Measurements from ENCODE around the gene ZBTB39.
"Not testable (repeated sequence)": the region's sequence is repeated elsewhere in the genome, so short reads cannot be mapped to it uniquely, and the experiment has no call there.

ZBTB39 gene

GRCh38 chr12:56982578-56983236 is 23.6 kb downstream of the ZBTB39 start:
- not testable (repeated sequence) for DNase-seq (ENCODE audit: low read depth in 2 of 2, low spot score in 1 of 2)

DNA sequence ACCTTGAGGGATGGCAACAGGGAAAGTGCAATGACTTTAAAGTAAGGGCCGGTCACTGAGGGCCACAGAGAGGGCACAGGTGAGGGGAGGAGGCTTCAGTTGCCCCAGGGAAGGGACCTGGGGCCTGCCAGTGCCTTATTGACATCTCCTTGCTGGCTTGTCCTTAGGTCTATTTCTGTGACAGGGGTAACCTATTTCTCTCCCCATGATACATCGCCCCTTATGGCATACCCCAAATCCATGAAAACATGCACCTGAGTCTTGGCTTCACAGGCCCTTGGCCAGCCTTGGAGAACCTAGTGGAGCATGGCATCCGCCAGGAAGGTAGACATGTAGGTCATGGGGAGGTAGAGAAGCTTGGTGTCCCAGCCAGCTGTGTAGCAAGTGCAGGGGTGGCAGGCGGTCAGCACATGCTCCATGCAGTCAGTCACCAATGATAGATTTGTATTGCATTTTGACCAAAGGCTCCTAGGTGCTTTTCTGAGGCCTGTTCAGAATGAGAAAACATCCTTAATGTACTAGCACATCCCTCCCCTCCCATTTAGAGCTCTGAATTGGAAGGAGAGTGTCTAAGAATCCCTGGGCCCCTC is 25.3 kb downstream of the ZBTB39 start:
- DNase-seq (ENCODE audit: low read depth in 2 of 2, low spot score in 1 of 2) = no peak

DNA sequence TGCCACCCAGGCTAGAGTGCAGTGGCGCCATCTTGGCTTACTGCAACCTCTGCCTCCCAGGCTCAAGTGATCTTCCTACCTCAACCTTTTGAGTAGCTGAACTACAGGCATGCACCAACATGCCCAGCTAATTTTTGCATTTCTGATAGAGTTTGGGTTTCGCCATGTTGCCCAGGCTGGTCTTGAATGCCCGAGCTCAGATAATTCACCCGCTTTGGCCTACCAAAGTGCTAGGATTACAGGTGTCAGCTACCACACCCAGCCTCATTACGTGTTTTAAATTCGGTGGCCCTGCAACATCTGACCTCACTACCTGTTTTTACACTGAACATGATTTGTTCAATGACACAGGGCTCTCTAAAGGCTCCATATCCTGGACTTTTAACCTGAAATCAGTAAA is 26.1 kb downstream of the ZBTB39 start:
- no peak for DNase-seq (ENCODE audit: low read depth in 2 of 2, low spot score in 1 of 2)

DNA sequence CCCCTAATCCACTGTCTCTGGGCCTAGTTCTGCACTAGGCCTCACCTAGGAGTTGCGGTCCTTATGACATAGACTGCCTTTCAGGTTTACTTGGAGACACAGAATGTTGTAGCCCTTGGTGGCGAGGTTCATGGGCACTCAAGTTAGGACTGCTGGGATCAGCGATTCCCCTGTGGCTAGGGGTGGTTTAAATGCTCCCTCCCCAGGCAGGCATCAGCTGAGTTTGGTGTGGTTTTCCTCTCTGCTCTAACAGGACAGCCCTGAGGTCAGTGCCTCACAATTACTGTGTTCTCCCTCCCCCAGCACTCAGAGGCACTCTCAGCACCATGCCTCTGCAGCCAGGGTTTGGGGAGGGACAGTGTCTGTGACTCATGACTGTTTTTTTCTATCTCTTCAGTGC is 26.7 kb downstream of the ZBTB39 start:
- no peak for DNase-seq (ENCODE audit: low read depth in 2 of 2, low spot score in 1 of 2)

DNA sequence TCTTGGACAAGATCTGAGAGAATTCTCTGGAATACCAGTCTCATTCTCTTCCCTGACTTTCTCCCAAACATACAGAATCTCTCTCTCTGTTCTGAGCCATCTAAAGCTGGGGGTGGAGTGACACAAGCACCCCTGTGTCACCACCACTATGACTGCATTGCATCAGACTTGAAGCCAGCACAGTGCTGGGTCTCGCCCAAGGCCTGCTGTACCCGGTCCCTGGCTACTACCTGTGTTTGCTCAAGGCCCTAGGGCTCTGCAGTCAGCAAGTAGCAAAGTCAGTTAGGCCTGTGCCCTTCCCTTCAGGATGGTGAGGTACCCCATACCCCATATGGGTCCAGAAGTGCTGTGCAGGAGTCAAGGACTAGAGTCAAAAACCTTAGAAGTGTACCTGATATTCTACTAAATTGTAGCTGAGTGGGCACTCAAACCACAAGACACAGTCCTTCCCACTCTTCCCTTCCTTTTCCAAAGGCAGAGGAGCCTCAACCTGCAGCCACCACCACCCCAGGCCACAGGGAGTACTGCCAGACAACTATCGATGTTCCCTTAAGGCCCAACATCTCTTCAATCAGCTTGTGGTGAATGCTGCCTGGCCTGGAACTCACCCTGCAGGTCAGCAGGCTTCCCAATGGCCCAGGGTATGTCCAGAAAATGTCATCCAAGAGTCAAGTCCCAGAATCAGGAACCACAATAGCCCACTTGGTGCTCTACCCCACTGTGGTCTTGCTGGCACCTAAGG is 27.8 kb downstream of the ZBTB39 start:
- DNase-seq (ENCODE audit: low read depth in 2 of 2, low spot score in 1 of 2) = no peak

DNA sequence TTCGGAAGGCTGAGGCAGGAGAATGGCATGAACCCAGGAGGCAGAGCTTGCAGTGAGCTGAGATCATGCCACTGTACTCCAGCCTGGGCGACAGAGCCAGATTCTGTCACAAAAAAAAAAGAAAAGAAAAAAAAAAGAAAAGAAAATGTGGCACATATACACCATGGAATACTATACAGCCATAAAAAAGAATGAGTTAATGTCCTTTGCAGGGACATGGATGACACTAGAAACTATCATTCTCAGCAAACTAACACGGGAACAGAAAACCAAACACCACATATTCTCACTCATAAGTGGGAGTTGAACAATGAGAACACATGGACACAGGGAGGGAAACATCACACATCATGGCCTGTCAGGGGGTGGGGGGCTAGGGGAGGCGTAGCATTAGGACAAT is 29.0 kb downstream of the ZBTB39 start:
- DNase-seq (ENCODE audit: low read depth in 2 of 2, low spot score in 1 of 2) = not testable (repeated sequence)

DNA sequence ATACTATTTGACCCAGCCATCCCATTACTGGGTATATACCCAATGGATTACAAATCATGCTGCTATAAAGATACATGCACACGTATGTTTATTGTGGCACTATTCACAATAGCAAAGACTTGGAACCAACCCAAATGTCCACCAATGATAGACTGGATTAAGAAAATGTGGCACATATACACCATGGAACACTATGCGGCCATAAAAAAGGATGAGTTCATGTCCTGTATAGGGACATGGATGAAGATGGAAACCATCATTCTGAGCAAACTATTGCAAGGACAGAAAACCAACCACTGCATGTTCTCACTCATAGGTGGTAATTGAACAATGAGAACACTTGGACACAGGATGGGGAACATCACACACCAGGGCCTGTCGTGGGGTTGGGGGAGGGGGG is 32.1 kb downstream of the ZBTB39 start:
- not testable (repeated sequence) for DNase-seq (ENCODE audit: low read depth in 2 of 2, low spot score in 1 of 2)

DNA sequence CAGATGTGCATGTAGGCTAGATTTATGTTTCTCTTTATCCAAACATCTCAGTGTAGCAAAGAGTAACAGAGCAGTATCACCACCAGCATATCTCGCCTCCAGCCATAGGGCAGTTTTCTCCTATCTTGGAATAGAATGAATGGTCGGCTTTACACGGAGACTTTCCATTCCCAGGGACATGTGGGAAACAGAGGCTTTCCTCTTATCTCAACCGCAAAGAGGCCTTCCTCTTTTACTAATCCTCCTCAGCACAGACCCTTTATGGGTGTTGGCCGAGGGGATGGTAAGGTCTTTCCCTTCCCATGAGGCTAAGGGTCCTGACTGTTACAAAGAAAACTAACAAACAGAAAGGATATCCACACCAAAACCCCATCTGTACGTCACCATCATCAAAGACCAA is 37.4 kb downstream of the ZBTB39 start:
- not testable (repeated sequence) for DNase-seq (ENCODE audit: low read depth in 2 of 2, low spot score in 1 of 2)

GRCh38 chr12:56965997-56966642 is 40.2 kb downstream of the ZBTB39 start:
- not testable (repeated sequence) for DNase-seq (ENCODE audit: low read depth in 2 of 2, low spot score in 1 of 2)

DNA sequence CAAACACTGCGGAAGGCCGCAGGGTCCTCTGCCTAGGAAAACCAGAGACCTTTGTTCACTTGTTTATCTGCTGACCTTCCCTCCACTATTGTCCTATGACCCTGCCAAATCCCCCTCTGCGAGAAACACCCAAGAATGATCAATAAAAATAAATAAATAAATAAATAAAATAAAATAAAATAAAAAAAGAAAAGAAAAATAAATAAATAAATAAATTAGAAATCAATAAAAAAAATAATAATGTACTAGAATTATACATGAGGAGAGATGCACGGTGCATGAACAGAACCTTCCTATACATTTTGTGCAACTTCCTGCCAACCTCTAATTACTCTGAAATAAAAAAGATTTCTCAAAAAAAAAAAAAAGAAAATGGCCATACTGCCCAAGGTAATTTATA is 41.2 kb downstream of the ZBTB39 start:
- not testable (repeated sequence) for DNase-seq (ENCODE audit: low read depth in 2 of 2, low spot score in 1 of 2)

- DNase-seq (ENCODE audit: low read depth in 2 of 2, low spot score in 1 of 2) = not testable (repeated sequence)
These were observed 42.8 kb downstream of the ZBTB39 start for GRCh38 chr12:56963557-56963956.

DNA sequence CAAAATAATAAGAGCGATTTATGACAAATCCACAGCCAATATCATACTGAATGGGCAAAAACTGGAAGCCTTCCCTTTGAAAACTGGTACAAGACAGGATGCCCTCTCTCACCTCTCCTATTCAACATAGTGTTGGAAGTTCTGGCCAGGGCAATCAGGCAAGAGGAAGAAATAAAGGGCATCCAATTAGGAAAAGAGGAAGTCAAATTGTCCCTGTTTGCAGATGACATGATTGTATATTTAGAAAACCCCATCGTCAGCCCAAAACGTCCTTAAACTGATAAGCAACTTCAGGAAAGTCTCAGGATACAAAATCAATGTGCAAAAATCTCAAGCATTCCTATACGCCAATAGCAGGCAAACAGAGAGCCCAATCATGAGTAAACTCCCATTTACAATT is 44.1 kb downstream of the ZBTB39 start:
- DNase-seq (ENCODE audit: low read depth in 2 of 2, low spot score in 1 of 2) = not testable (repeated sequence)

- no peak for DNase-seq (ENCODE audit: low read depth in 2 of 2, low spot score in 1 of 2)
These were observed 47.9 kb downstream of the ZBTB39 start for GRCh38 chr12:56958422-56958821.

GRCh38 chr12:56957229-56958052 is 48.9 kb downstream of the ZBTB39 start, which contains the start of gene RDH16:
RDH16 (minus strand) TSS chr12:56957608; CDS start chr12:56957462, 146 bp downstream.
- DNase-seq (ENCODE audit: low read depth in 2 of 2, low spot score in 1 of 2) = no peak

- DNase-seq (ENCODE audit: low read depth in 2 of 2, low spot score in 1 of 2) = no peak
These were observed 50.6 kb downstream of the ZBTB39 start for GRCh38 chr12:56955631-56956256.

GRCh38 chr12:56954958-56955355 is 51.4 kb downstream of the ZBTB39 start:
- DNase-seq (ENCODE audit: low read depth in 2 of 2, low spot score in 1 of 2) = no peak

- no peak for DNase-seq (ENCODE audit: low read depth in 2 of 2, low spot score in 1 of 2)
These were observed 52.0 kb downstream of the ZBTB39 start for GRCh38 chr12:56954057-56954957.

- no peak for DNase-seq (ENCODE audit: low read depth in 2 of 2, low spot score in 1 of 2)
These were observed 53.0 kb downstream of the ZBTB39 start for GRCh38 chr12:56953314-56953713.

DNA sequence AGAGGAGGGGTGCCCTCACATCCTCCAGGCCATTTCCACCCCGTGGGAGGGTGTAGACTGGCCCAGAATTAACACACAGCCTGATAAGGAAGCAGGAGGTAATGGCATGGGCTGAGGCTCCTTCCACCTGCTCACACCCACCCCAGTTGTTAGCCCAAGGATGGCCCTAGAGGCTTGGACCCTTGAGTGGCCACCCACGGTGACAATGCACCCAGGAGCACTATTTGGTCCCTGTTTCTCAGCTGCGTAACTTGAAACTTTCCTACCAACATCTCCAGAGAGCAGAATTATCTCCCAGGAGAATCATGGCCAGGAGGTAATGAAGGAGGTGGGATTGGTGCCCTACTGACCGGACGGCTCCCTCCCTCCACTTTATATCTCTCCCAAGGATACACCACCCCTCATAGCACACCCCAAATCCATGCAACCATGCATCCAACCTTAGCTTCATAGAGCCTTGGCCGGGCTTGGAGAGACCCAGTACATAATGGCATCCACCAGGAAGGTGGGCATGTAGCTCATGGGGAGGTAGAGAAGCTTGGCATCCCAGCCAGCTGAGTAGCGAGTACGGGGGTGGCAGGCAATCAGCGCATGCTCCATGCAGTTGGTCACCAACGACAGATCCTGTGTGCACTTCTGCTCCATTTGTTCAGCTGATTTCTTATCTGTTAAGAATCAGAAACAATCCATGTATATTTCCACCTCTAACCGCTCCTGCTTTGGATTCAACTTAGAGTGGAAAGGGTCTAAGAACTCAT is 54.6 kb downstream of the ZBTB39 start:
- DNase-seq (ENCODE audit: low read depth in 2 of 2, low spot score in 1 of 2) = no peak
